ENCODE measurements around the gene MGME1. TPM values are rescaled to one million over a fixed set of nuclear protein-coding genes. Genes with fewer than 3 reads are reported as not detected.
A peak's percentile ranks its signal among the peaks of the same experiment; 100 is the strongest.

MGME1 gene
- total and polyA plus RNA-seq, 2 of the 13 experiments (the other 11 are each of a cell fraction or from before 2014, with no cell fraction given) = 36.7 to 66.6 TPM

DNA sequence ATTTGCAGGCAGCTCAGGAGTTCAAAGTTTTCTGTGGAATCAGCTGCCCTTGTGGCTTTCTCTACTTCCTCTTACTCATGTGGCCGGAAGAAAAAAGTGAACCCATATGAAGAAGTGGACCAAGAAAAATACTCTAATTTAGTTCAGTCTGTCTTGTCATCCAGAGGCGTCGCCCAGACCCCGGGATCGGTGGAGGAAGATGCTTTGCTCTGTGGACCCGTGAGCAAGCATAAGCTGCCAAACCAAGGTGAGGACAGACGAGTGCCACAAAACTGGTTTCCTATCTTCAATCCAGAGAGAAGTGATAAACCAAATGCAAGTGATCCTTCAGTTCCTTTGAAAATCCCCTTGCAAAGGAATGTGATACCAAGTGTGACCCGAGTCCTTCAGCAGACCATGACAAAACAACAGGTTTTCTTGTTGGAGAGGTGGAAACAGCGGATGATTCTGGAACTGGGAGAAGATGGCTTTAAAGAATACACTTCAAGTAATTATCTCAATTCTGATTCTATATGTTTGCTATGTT lies 1.1 kb downstream of the MGME1 start (continued):
- TF ChIP-seq, protein P1, sequence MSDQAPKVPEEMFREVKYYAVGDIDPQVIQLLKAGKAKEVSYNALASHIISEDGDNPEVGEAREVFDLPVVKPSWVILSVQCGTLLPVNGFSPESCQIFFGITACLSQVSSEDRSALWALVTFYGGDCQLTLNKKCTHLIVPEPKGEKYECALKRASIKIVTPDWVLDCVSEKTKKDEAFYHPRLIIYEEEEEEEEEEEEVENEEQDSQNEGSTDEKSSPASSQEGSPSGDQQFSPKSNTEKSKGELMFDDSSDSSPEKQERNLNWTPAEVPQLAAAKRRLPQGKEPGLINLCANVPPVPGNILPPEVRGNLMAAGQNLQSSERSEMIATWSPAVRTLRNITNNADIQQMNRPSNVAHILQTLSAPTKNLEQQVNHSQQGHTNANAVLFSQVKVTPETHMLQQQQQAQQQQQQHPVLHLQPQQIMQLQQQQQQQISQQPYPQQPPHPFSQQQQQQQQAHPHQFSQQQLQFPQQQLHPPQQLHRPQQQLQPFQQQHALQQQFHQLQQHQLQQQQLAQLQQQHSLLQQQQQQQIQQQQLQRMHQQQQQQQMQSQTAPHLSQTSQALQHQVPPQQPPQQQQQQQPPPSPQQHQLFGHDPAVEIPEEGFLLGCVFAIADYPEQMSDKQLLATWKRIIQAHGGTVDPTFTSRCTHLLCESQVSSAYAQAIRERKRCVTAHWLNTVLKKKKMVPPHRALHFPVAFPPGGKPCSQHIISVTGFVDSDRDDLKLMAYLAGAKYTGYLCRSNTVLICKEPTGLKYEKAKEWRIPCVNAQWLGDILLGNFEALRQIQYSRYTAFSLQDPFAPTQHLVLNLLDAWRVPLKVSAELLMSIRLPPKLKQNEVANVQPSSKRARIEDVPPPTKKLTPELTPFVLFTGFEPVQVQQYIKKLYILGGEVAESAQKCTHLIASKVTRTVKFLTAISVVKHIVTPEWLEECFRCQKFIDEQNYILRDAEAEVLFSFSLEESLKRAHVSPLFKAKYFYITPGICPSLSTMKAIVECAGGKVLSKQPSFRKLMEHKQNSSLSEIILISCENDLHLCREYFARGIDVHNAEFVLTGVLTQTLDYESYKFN (CRISPR knock-in tag; conservative IDR thresholded peaks at IDR 0.05) = peak; percentile 27; the same call in 1 of the 2 replicates
- TF ChIP-seq ZNF124 (CRISPR knock-in tag; IDR thresholded peaks at IDR 0.05) (no peak), ZNF30 (CRISPR knock-in tag; IDR thresholded peaks at IDR 0.05) (no peak), ZC3H13 (CRISPR knock-in tag; IDR thresholded peaks at IDR 0.05) (no peak), ZNF180 (CRISPR knock-in tag; IDR thresholded peaks at IDR 0.05; ENCODE audit: borderline replicate concordance, low read depth) (no peak), KLF13 (CRISPR knock-in tag; IDR thresholded peaks at IDR 0.05) (no peak), AHR (CRISPR knock-in tag; IDR thresholded peaks at IDR 0.05) (no peak), REL (CRISPR knock-in tag; conservative IDR thresholded peaks at IDR 0.05) (no peak), DNMT3B (CRISPR knock-in tag; conservative IDR thresholded peaks at IDR 0.05) (no peak), TBX3 (IDR thresholded peaks at IDR 0.05; ENCODE audit: borderline replicate concordance) (no peak), GTF2F1 (IDR thresholded peaks at IDR 0.05; ENCODE audit: low read length) (no peak), SRF (IDR thresholded peaks at IDR 0.05; ENCODE audit: low read depth, low read length) (no peak), NFIC (IDR thresholded peaks at IDR 0.05; ENCODE audit: low read length) (peak; percentile 40; the same call in 1 of the 2 replicates), POLR2AphosphoS2 (IDR thresholded peaks at IDR 0.05; ENCODE audit: low read depth, low read length) (no peak), ZNF788 (CRISPR knock-in tag; IDR thresholded peaks at IDR 0.05; ENCODE audit: borderline replicate concordance) (no peak), RFX1 (IDR thresholded peaks at IDR 0.05) (no peak), ZNF713 (CRISPR knock-in tag; IDR thresholded peaks at IDR 0.05) (no peak), HMG20B (CRISPR knock-in tag; conservative IDR thresholded peaks at IDR 0.05) (no peak), ZNF891 (CRISPR knock-in tag; IDR thresholded peaks at IDR 0.05) (no peak), ZNF24 (IDR thresholded peaks at IDR 0.05) (no peak)
- TF ChIP-seq, protein P2, sequence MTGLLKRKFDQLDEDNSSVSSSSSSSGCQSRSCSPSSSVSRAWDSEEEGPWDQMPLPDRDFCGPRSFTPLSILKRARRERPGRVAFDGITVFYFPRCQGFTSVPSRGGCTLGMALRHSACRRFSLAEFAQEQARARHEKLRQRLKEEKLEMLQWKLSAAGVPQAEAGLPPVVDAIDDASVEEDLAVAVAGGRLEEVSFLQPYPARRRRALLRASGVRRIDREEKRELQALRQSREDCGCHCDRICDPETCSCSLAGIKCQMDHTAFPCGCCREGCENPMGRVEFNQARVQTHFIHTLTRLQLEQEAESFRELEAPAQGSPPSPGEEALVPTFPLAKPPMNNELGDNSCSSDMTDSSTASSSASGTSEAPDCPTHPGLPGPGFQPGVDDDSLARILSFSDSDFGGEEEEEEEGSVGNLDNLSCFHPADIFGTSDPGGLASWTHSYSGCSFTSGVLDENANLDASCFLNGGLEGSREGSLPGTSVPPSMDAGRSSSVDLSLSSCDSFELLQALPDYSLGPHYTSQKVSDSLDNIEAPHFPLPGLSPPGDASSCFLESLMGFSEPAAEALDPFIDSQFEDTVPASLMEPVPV (CRISPR knock-in tag; IDR thresholded peaks at IDR 0.05) = no peak
- TF ChIP-seq, protein P3, sequence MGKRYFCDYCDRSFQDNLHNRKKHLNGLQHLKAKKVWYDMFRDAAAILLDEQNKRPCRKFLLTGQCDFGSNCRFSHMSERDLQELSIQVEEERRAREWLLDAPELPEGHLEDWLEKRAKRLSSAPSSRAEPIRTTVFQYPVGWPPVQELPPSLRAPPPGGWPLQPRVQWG (CRISPR knock-in tag; IDR thresholded peaks at IDR 0.05; ENCODE audit: borderline replicate concordance, low read depth) = no peak
- TF ChIP-seq, protein P4, sequence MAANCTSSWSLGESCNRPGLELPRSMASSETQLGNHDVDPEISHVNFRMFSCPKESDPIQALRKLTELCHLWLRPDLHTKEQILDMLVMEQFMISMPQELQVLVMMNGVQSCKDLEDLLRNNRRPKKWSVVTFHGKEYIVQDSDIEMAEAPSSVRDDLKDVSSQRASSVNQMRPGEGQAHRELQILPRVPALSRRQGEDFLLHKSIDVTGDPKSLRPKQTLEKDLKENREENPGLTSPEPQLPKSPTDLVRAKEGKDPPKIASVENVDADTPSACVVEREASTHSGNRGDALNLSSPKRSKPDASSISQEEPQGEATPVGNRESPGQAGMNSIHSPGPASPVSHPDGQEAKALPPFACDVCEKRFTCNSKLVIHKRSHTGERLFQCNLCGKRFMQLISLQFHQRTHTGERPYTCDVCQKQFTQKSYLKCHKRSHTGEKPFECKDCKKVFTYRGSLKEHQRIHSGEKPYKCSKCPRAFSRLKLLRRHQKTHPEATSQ (CRISPR knock-in tag; IDR thresholded peaks at IDR 0.05; ENCODE audit: borderline replicate concordance) = no peak
- TF ChIP-seq, protein P5, sequence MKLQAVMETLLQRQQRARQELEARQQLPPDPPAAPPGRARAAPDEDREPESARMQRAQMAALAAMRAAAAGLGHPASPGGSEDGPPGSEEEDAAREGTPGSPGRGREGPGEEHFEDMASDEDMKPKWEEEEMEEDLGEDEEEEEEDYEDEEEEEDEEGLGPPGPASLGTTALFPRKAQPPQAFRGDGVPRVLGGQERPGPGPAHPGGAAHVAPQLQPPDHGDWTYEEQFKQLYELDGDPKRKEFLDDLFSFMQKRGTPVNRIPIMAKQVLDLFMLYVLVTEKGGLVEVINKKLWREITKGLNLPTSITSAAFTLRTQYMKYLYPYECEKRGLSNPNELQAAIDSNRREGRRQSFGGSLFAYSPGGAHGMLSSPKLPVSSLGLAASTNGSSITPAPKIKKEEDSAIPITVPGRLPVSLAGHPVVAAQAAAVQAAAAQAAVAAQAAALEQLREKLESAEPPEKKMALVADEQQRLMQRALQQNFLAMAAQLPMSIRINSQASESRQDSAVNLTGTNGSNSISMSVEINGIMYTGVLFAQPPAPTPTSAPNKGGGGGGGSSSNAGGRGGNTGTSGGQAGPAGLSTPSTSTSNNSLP (IDR thresholded peaks at IDR 0.05; ENCODE audit: low read depth, low read length) = no peak

Measured in HepG2 (cell line).